GM12801 (cell line): Measurements from ENCODE around the gene ZNF618.

Experiments used
- CTCF ChIP-seq: IDR thresholded peaks from one replicate; pipeline ENCODE4 v1.5.1; 2011; ENCODE audit warnings: control low read depth; ENCODE audit not compliant: insufficient read length; ENCODE audit errors: extremely low read depth

The ZNF618 gene

GRCh38 chr9:113901221-113901688, 25.1 kb downstream of the ZNF618 start:
- no peak for TF ChIP-seq CTCF

GRCh38 chr9:113903514-113904077, 27.5 kb downstream of the ZNF618 start:
- no peak for TF ChIP-seq CTCF

GRCh38 chr9:113906411-113907110, 30.5 kb downstream of the ZNF618 start:
- no peak for TF ChIP-seq CTCF

DNA sequence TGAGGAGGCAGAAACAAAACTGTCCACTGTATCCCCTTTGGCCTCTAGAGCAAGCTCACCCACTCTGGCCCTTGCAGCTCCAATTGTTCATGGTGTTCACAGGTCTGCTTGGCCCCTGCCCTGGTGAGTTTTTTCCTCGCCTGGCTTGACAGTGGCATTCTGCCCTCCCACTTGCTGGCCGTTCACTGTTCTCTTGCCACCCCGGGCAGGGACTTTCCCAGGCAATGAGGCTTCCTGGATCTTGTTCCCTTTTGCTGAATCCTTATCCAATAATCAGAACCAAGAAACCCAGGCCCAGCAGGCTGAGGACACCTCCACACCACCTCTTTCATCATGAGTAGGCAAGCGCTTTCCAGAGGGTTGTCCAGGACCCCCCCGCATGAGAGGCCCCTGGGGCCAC, 31.2 kb downstream of the ZNF618 start:
- TF ChIP-seq CTCF, result no peak

- no peak for TF ChIP-seq CTCF
These were observed 33.3 kb downstream of the ZNF618 start for GRCh38 chr9:113909421-113909820.

DNA sequence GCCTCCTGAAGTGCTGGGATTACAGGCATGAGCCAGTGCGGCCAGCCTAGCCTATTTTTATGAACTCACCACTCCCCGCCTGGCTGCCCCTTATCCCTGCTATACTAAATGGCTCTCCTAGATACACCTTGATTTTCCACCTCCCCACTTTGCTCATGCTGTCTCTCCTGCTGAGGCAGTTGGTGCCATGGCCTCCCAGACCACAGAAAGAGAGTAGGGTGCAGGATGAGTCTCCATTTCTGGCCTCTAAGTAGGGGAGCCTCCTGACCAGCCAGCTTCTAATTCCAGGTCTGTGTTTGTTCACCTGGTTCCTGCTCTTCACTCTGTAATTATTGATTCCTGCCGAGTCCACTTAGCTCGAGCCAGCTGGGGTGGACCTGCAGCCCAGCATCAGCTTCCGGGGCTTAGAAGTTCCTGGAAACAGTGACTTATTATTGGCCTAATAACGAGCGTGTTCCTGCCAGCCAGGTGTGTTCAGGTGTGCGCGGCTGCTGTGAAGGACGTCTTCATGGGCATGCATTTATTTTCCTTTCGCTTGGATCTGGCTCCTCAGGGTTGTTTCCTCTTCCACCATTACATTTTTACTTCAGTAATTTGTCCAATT, 34.0 kb downstream of the ZNF618 start:
- TF ChIP-seq CTCF, result no peak

DNA sequence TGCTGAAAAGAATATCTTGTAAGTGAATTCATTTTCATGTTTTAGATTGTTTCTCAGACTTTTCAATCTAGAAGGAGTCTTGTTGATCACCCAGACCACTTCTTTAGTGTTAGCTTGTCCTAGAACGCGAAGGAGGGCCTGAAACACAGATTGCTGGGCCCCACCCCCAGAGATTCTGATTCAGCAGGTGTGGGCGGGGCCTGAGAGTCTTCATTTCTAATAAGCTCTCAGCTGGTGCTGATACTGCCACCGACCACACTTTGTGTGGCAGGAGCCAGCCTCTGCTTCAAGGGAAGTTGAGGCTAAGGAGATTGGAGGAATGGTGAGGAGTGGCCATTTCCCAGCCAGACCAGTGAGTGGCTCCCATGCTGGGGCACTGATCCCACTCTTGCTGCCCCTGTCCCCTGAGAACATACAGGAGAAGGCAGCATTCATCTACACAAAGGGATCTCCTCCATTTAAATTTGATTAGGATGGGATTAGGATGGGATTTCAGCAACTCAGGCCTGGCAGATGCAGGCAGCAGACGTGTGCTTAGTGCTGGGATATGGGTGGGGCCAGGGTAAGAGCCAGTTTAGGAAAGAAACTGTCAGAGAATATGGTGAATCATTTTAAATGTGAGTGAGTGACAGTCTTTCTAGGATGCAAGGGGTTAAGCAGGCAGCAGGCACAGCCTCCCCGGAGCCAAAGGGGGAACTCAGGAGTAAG, 35.9 kb downstream of the ZNF618 start:
- TF ChIP-seq CTCF, result no peak
